Uterus (tissue), 2 donors: Measurements from ENCODE around the gene SOX11.

Source experiments
- CTCF ChIP-seq, 4 experiments: fragments of 200-600 bp in 2 of 4; fragments of 450-650 bp in 2 of 4; sonication (generic) in 2 of 4; IDR thresholded peaks; one replicate each; pipeline ENCODE4 v1.5.1; 2016 to 2019; ENCODE audit warnings: antibody characterized with exemption in 4 of 4, mild to moderate bottlenecking in 2 of 4, moderate library complexity in 1 of 4
- POLR2A ChIP-seq, 2 donors: fragments of 450-650 bp; IDR thresholded peaks; one replicate each; pipeline ENCODE4 v1.6.1; 2016; ENCODE audit warnings: antibody characterized with exemption in 2 of 2, mild to moderate bottlenecking in 1 of 2, moderate library complexity in 1 of 2

- TF ChIP-seq CTCF (IDR thresholded peaks at IDR 0.05): no peak
- TF ChIP-seq POLR2A (IDR thresholded peaks at IDR 0.05): no peak
These were observed 57.2 kb downstream of the SOX11 start for GRCh38 chr2:5749347-5749746.
